KMS-11 (cell line): ENCODE results near the gene SLC38A6.

ENCODE experiments used
- H2AFZ ChIP-seq: fragments of 200-600 bp; sonication (generic); 2 replicates; pipeline ENCODE4 v1.6.1; 2016; ENCODE audit warnings: antibody characterized with exemption, mixed run types, low read depth
- H3K27ac ChIP-seq: fragments of 200-600 bp; sonication (generic); 2 replicates; pipeline ENCODE4 v1.6.1; 2016; ENCODE audit warnings: mild to moderate bottlenecking, mixed run types
- H3K27me3 ChIP-seq: fragments of 200-600 bp; sonication (generic); 2 replicates; pipeline ENCODE4 v1.6.1; 2017; ENCODE audit warnings: mild to moderate bottlenecking, low read depth, mixed run types, moderate library complexity; ENCODE audit not compliant: insufficient read depth
- H3K36me3 ChIP-seq: fragments of 200-600 bp; sonication (generic); 2 replicates; pipeline ENCODE4 v1.6.1; 2017; ENCODE audit warnings: mild to moderate bottlenecking, mixed run types; ENCODE audit not compliant: insufficient read depth
- H3K4me1 ChIP-seq: fragments of 200-600 bp; sonication (generic); 2 replicates; pipeline ENCODE4 v1.6.1; 2016; ENCODE audit warnings: mild to moderate bottlenecking, low read depth, mixed run types; ENCODE audit not compliant: poor library complexity, severe bottlenecking
- H3K4me2 ChIP-seq: fragments of 200-600 bp; sonication (generic); 2 replicates; pipeline ENCODE4 v1.7.0; 2016; ENCODE audit warnings: mild to moderate bottlenecking, mixed run types
- H3K4me3 ChIP-seq: fragments of 200-600 bp; sonication (generic); IDR thresholded peaks from 2 replicates; pipeline ENCODE4 v1.6.1; 2017; ENCODE audit warnings: low read depth, low read length, mixed read lengths; ENCODE audit not compliant: insufficient read depth
- H3K79me2 ChIP-seq: fragments of 200-600 bp; sonication (generic); 2 replicates; pipeline ENCODE4 v1.6.1; 2016; ENCODE audit warnings: low read depth, mixed run types; ENCODE audit not compliant: insufficient read depth
- H3K9ac ChIP-seq: fragments of 200-600 bp; sonication (generic); 2 replicates; pipeline ENCODE4 v1.6.1; 2016; ENCODE audit warnings: mild to moderate bottlenecking, mixed run types
- H4K20me1 ChIP-seq: fragments of 200-600 bp; sonication (generic); 2 replicates; pipeline ENCODE4 v1.6.1; 2016; ENCODE audit warnings: mild to moderate bottlenecking, mixed run types; ENCODE audit not compliant: insufficient read depth
- CTCF ChIP-seq: fragments of 200-600 bp; sonication (generic); conservative IDR thresholded peaks from 2 replicates; pipeline ENCODE4 v1.6.1; 2017; ENCODE audit warnings: low read depth, mild to moderate bottlenecking, antibody characterized with exemption, low read length, moderate library complexity, mixed read lengths

The SLC38A6 gene

DNA sequence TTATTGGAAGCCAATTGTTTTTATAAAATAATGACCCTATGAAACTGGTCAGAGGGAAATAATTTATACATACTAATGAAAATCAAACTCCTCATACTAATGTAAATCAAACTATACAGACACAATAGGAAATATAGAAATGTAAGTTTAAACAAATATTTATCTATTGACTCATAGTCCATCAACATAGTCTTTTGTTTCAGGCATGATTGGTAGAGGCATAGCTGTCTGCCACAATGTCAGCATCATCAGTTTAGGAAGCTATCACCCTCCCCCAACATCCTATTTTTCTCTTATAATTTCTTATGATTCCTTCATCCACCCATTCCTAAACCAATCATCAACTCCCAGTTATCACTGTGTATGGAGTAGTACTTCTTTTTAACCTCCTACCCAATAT lies 117.7 kb downstream of the SLC38A6 start:
- no peak for TF ChIP-seq CTCF
- Histone ChIP-seq H3K4me2 (no peak overlapping the region), H4K20me1 (no peaks in the 10 kb centered on the region), H2AFZ (no peak overlapping the region), H3K79me2 (no peaks in the 10 kb centered on the region), H3K36me3 (no peaks in the 10 kb centered on the region), H3K27me3 (no peaks in the 10 kb centered on the region), H3K9ac (no peak overlapping the region), H3K27ac (no peak overlapping the region), H3K4me3 (no peak overlapping the region), H3K4me1 (no peaks in the 10 kb centered on the region)

DNA sequence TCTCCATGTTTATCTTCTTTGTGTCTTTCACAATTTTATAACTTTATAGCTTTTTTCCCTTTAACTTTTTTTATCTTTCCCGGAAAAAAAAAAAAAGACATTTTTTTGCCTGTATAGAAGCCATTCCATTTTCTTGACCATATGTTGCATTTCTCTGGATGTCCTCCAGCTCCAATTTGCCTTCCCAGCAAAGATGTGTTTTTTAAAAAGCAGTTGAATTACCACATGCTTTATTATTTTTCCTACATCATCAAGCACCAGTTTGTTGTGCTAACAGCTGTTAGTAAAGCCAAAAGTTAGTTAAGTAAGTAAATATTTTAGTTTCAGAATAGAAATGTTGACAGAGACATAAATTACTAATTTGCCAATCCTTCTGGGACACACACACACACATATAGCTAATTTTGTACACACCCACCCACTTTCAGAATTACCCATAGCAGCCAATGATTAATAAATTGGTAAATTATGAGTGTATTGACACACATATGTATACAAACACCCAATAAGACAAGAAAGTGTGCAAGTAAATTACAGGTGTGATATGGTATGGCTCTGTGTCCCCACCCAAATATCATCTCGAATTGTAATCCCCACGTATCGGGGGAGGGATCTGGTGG lies 118.3 kb downstream of the SLC38A6 start:
- H3K27ac ChIP-seq, result no peak overlapping the region
- no peaks in the 10 kb centered on the region for H3K79me2 ChIP-seq
- H3K9ac ChIP-seq, result no peak overlapping the region
- no peak for TF ChIP-seq CTCF
- no peak overlapping the region for H3K4me2 ChIP-seq
- H3K4me3 ChIP-seq, result no peak overlapping the region
- H3K36me3 ChIP-seq, result no peaks in the 10 kb centered on the region
- no peaks in the 10 kb centered on the region for H3K27me3 ChIP-seq
- H3K4me1 ChIP-seq, result no peaks in the 10 kb centered on the region
- no peaks in the 10 kb centered on the region for H4K20me1 ChIP-seq
- H2AFZ ChIP-seq, result no peak overlapping the region

GRCh38 chr14:61101803-61102548 lies 120.9 kb downstream of the SLC38A6 start:
- Histone ChIP-seq H3K27ac (no peak overlapping the region), H3K27me3 (no peaks in the 10 kb centered on the region), H3K4me3 (no peak overlapping the region), H3K9ac (no peak overlapping the region), H3K4me2 (no peak overlapping the region), H2AFZ (no peak overlapping the region), H3K36me3 (no peaks in the 10 kb centered on the region), H4K20me1 (no peaks in the 10 kb centered on the region), H3K4me1 (no peaks in the 10 kb centered on the region), H3K79me2 (no peaks in the 10 kb centered on the region)
- no peak for TF ChIP-seq CTCF
